Vagina (tissue), 2 donors: ENCODE measurements around the gene CHCHD6.

Experiments
- CTCF ChIP-seq, 3 experiments: fragments of 450-650 bp in 2 of 3; fragments of 200-600 bp in 1 of 3; sonication (generic) in 1 of 3; IDR thresholded peaks; one replicate each; pipeline ENCODE4 v1.5.1; 2017 to 2019; ENCODE audit warnings: antibody characterized with exemption in 3 of 3, mild to moderate bottlenecking in 2 of 3, moderate library complexity in 2 of 3
- POLR2AphosphoS5 ChIP-seq, 2 donors: sonication (generic); formaldehyde crosslinking; IDR thresholded peaks; one replicate each; pipeline ENCODE4 v1.9.0; 2017; ENCODE audit warnings: antibody characterized with exemption in 2 of 2, mild to moderate bottlenecking in 2 of 2, low read depth in 1 of 2; ENCODE audit not compliant: insufficient read depth in 1 of 2

GRCh38 chr3:127006781-127007436 lies 302.9 kb downstream of the CHCHD6 start:
- TF ChIP-seq CTCF (IDR thresholded peaks at IDR 0.05) (no peak), POLR2AphosphoS5 (IDR thresholded peaks at IDR 0.05; ENCODE audit: insufficient read depth in 1 of 2, low read depth in 1 of 2) (no peak)
